Neuronal stem cell (in vitro differentiated cells): Measurements from ENCODE around the gene NDUFS2.

Experiments
- DNase-seq: peaks from one replicate; pipeline ENCODE4 v3.0.0-alpha.2; 2013; ENCODE audit warnings: low spot score
- H2AFZ ChIP-seq: one replicate; pipeline ENCODE4 v1.6.1; 2013; ENCODE audit warnings: mild to moderate bottlenecking, low read length, inconsistent platforms
- H2AK5ac ChIP-seq: 2 replicates; pipeline ENCODE4 v1.6.1; 2013; ENCODE audit warnings: low read depth, mild to moderate bottlenecking, inconsistent platforms, low read length, moderate library complexity, mixed read lengths
- H2BK120ac ChIP-seq: 2 replicates; pipeline ENCODE4 v1.6.1; 2013; ENCODE audit warnings: low read depth, mild to moderate bottlenecking, inconsistent platforms, low read length, moderate library complexity, mixed read lengths
- H2BK12ac ChIP-seq: one replicate; pipeline ENCODE4 v1.6.1; 2013; ENCODE audit warnings: low read length, inconsistent platforms
- H2BK15ac ChIP-seq: 2 replicates; pipeline ENCODE4 v1.6.1; 2013; ENCODE audit warnings: mild to moderate bottlenecking, low read length, inconsistent platforms, mixed read lengths
- H2BK5ac ChIP-seq: one replicate; pipeline ENCODE4 v1.6.1; 2013; ENCODE audit warnings: inconsistent platforms, mild to moderate bottlenecking, low read length, moderate library complexity
- H3K14ac ChIP-seq: one replicate; pipeline ENCODE4 v1.6.1; 2013; ENCODE audit warnings: low read length, inconsistent platforms
- H3K18ac ChIP-seq: 2 replicates; pipeline ENCODE4 v1.6.1; 2013; ENCODE audit warnings: low read length, inconsistent platforms
- H3K23ac ChIP-seq: 2 replicates; pipeline ENCODE4 v1.6.1; 2013; ENCODE audit warnings: low read depth, mild to moderate bottlenecking, mixed read lengths, low read length, inconsistent platforms; ENCODE audit not compliant: poor library complexity
- H3K27ac ChIP-seq: replicated peaks from 3 replicates; pipeline ENCODE4 v1.5.1; 2013; ENCODE audit warnings: low read length, inconsistent platforms
- H3K27me3 ChIP-seq, 3 experiments: 2 replicates each; pipeline ENCODE4 v1.6.1; 2013; ENCODE audit warnings: low read length in 3 of 3, mild to moderate bottlenecking in 2 of 3, inconsistent platforms in 1 of 3, low read depth in 1 of 3, mixed read lengths in 1 of 3, moderate library complexity in 1 of 3; ENCODE audit not compliant: control insufficient read depth in 3 of 3, insufficient read depth in 3 of 3
- H3K36me3 ChIP-seq, 2 donors: replicated peaks in 1 of 2; 2 replicates each; pipeline ENCODE4 v1.6.1; 2013; ENCODE audit warnings: low read length in 2 of 2; ENCODE audit not compliant: control insufficient read depth in 2 of 2, insufficient read depth in 2 of 2
- H3K4ac ChIP-seq: 2 replicates; pipeline ENCODE4 v1.6.1; 2013; ENCODE audit warnings: inconsistent platforms, mild to moderate bottlenecking, low read length, moderate library complexity
- H3K4me1 ChIP-seq, 2 donors: 1 replicate in 1 of 2; 2 replicates in 1 of 2; pipeline ENCODE4 v1.6.1; 2013; ENCODE audit warnings: low read length in 2 of 2, low read depth in 1 of 2; ENCODE audit not compliant: control insufficient read depth in 2 of 2, insufficient read depth in 1 of 2
- H3K4me2 ChIP-seq: one replicate; pipeline ENCODE4 v1.6.1; 2013; ENCODE audit warnings: mild to moderate bottlenecking, low read length, inconsistent platforms; ENCODE audit not compliant: insufficient read depth, poor library complexity, severe bottlenecking
- H3K4me3 ChIP-seq, 2 donors: 2 replicates each; pipeline ENCODE4 v1.5.1; 2013; ENCODE audit warnings: low read length in 2 of 2, mild to moderate bottlenecking in 2 of 2, inconsistent platforms in 1 of 2, moderate library complexity in 1 of 2
- H3K79me1 ChIP-seq: one replicate; pipeline ENCODE4 v1.6.1; 2013; ENCODE audit warnings: low read depth, mild to moderate bottlenecking, inconsistent platforms, low read length, moderate library complexity
- H3K9ac ChIP-seq: one replicate; pipeline ENCODE4 v1.6.1; 2013; ENCODE audit warnings: mild to moderate bottlenecking, low read depth, low read length, inconsistent platforms; ENCODE audit not compliant: poor library complexity
- H3K9me3 ChIP-seq, 2 donors: replicated peaks in 1 of 2; 2 replicates each; pipeline versions ENCODE3 to v1.6.1; 2013; ENCODE audit warnings: low read length in 2 of 2, mild to moderate bottlenecking in 2 of 2, inconsistent platforms in 1 of 2, low read depth in 1 of 2, mixed read lengths in 1 of 2, moderate library complexity in 1 of 2; ENCODE audit not compliant: control insufficient read depth in 2 of 2, insufficient read depth in 1 of 2
- H4K8ac ChIP-seq: one replicate; pipeline ENCODE4 v1.6.1; 2013; ENCODE audit warnings: low read depth, mild to moderate bottlenecking, inconsistent platforms, low read length, moderate library complexity
- H4K91ac ChIP-seq: one replicate; pipeline ENCODE4 v1.6.1; 2013; ENCODE audit warnings: low read length, low read depth, mild to moderate bottlenecking, inconsistent platforms; ENCODE audit not compliant: poor library complexity
- WGBS, 2 donors: extraction: QIAGEN DNeasy Blood & Tissue Kit; methylation state at CpG; one replicate each; pipeline ENCODE4 v1.1.7; 2013; ENCODE audit warnings: missing lambda C conversion rate in 2 of 2, mixed read lengths in 1 of 2; ENCODE audit not compliant: insufficient read length in 2 of 2, insufficient replicate concordance in 1 of 2; ENCODE audit errors: extremely low coverage in 2 of 2; 5-methylcytosine and 5-hydroxymethylcytosine counted together

The NDUFS2 gene

GRCh38 chr1:161216945-161217712 is 15.0 kb downstream of the NDUFS2 start:
- no peak for DNase-seq
- no peak overlapping the region for H3K27ac ChIP-seq
- WGBS, 2 donors = no CpG with 5 or more reads among the region's 7 CpGs

GRCh38 chr1:161217831-161218230 is 15.7 kb downstream of the NDUFS2 start:
- H2AFZ ChIP-seq = peak overlapping the region; percentile 1
- H2BK12ac ChIP-seq = no peak overlapping the region
- H3K36me3 ChIP-seq = peaks cover 13 to 24% of the 10 kb centered on the region in 2 donors
- H2BK5ac ChIP-seq = no peak overlapping the region
- H2AK5ac ChIP-seq = no peak overlapping the region
- no peak overlapping the region for H3K4ac ChIP-seq
- no peak for DNase-seq
- H3K27ac ChIP-seq = no peak overlapping the region
- H3K18ac ChIP-seq = no peak overlapping the region
- WGBS, 2 donors = no CpG with 5 or more reads among the region's 6 CpGs
- no peak overlapping the region for H2BK15ac ChIP-seq
- no peak overlapping the region for H2BK120ac ChIP-seq
- H3K4me2 ChIP-seq = no peak overlapping the region
- no peaks in the 10 kb centered on the region for H3K79me1 ChIP-seq
- no peak overlapping the region for H3K9ac ChIP-seq
- H4K91ac ChIP-seq = no peak overlapping the region
- H3K23ac ChIP-seq = no peak overlapping the region
- peaks cover 0 to 4% (median 0%) of the 10 kb centered on the region in 3 experiments for H3K27me3 ChIP-seq
- H3K4me1 ChIP-seq = peaks cover 4 to 6% of the 10 kb centered on the region in 2 donors
- no peak overlapping the region for H3K14ac ChIP-seq
- H3K4me3 ChIP-seq = no peak overlapping the region
- no peaks in the 10 kb centered on the region for H3K9me3 ChIP-seq
- H4K8ac ChIP-seq = no peak overlapping the region

More at GRCh38 chr1:161216945-161217712, 15.0 kb downstream of the NDUFS2 start:
- no peak overlapping the region for H4K8ac ChIP-seq
- H2BK120ac ChIP-seq = no peak overlapping the region
- H3K4me2 ChIP-seq = no peak overlapping the region
- no peak overlapping the region for H3K18ac ChIP-seq
- H3K4me1 ChIP-seq = peaks cover 4 to 6% of the 10 kb centered on the region in 2 donors
- no peaks in the 10 kb centered on the region for H3K9me3 ChIP-seq
- H3K79me1 ChIP-seq = no peaks in the 10 kb centered on the region
- H3K4ac ChIP-seq = no peak overlapping the region
- no peak overlapping the region for H2BK12ac ChIP-seq
- H3K14ac ChIP-seq = no peak overlapping the region
- peak overlapping the region; percentile 61 for H2AFZ ChIP-seq
- peaks cover 15 to 31% of the 10 kb centered on the region in 2 donors for H3K36me3 ChIP-seq
- H3K9ac ChIP-seq = no peak overlapping the region
- no peak overlapping the region for H4K91ac ChIP-seq
- H3K23ac ChIP-seq = no peak overlapping the region
- H2BK15ac ChIP-seq = no peak overlapping the region
- no peak overlapping the region for H2AK5ac ChIP-seq
- no peak overlapping the region for H2BK5ac ChIP-seq
- H3K27me3 ChIP-seq = peaks cover 0 to 1% (median under 1%) of the 10 kb centered on the region in 3 experiments
- H3K4me3 ChIP-seq = no peak overlapping the region

- no peak overlapping the region for H2BK120ac ChIP-seq
- H2AFZ ChIP-seq = no peak overlapping the region
- H2BK5ac ChIP-seq = no peak overlapping the region
- no peak overlapping the region for H4K91ac ChIP-seq
- WGBS, 2 donors = no CpG with 5 or more reads among the region's 8 CpGs
- peak overlapping the region; percentile 49 for H3K18ac ChIP-seq
- H3K4ac ChIP-seq = no peak overlapping the region
- H2BK15ac ChIP-seq = no peak overlapping the region
- no peaks in the 10 kb centered on the region for H3K79me1 ChIP-seq
- no peak overlapping the region for H2AK5ac ChIP-seq
- no peaks in the 10 kb centered on the region for H3K9me3 ChIP-seq
- no peak overlapping the region for H3K27ac ChIP-seq
- no peak overlapping the region for H3K4me2 ChIP-seq
- no peak overlapping the region for H3K14ac ChIP-seq
- H3K4me3 ChIP-seq = no peak overlapping the region
- peaks cover 4 to 6% of the 10 kb centered on the region in 2 donors for H3K4me1 ChIP-seq
- H4K8ac ChIP-seq = no peak overlapping the region
- H3K36me3 ChIP-seq = peaks cover 8 to 18% of the 10 kb centered on the region in 2 donors
- no peak overlapping the region for H2BK12ac ChIP-seq
- no peak overlapping the region for H3K9ac ChIP-seq
- DNase-seq = no peak
- no peak overlapping the region for H3K23ac ChIP-seq
- peaks cover 0 to 4% (median 0%) of the 10 kb centered on the region in 3 experiments for H3K27me3 ChIP-seq
Measured at GRCh38 chr1:161218301-161219077, 16.3 kb downstream of the NDUFS2 start.
